GM18909 (cell line): ENCODE measurements around the gene MCTP2.

Source experiments
- ATAC-seq: cut with Tn5 transposase; IDR thresholded peaks from one replicate; pipeline ENCODE4 v1.9.1; 2021; ENCODE audit warnings: mild to moderate bottlenecking; ENCODE audit not compliant: unreplicated experiment, poor library complexity

Gene MCTP2

DNA sequence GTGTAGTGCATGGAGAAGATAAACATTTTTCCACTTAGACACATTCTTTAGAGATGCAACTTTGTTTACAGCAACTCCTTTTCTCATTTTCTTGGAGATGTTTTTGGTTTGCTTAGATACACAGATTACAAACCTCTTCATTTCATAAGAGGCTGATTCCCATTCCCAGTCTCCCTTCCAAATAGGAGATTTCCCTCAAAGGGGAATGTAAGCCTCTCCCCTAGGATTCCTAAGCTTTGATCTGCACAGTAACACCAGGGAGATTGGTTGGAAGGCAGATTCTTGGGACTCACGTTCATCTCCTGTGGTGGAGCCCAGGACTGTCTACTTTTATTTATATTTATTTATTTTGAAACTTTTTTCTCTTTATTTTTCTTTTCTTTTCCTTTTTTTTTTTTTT lies 63.2 kb downstream of the MCTP2 start:
- no peak for ATAC-seq

DNA sequence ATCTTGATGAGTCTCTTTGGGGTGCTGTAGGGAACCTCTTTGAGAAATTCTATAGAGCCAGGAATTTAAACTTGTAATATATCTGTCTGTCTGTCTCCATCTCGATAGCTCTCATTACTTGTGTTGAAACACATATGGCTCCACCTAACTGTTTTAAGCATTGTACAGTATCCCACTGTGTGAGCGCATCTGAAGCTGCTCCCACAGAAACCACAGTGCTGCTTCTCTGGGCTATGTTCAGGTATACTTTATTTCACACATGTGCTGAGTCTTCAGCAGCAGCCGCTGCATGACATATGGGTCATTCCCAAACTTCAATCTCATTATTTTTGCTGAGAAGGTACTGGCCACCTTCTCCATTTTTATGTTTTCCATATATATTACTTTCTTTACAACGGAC lies 63.9 kb downstream of the MCTP2 start:
- no peak for ATAC-seq

DNA sequence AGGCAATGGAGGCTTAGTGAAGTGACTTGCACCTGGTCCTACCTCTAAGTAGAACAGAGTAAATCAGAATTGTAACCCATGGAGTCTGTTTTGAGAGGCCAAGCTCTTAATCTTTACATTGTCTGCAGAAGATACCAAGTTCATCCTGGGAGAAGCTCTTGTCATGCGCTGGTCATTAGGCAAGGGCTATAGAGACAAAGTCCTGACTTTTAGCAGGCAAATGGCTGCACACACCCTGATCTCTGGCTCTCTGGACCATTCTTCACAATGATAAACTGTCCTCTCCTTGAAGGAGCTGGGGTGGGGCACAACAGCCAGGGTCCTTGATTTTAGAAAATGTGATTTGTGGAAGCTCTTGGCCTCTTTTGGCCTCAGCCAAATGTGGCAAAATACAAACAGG lies 65.4 kb downstream of the MCTP2 start:
- ATAC-seq: no peak

DNA sequence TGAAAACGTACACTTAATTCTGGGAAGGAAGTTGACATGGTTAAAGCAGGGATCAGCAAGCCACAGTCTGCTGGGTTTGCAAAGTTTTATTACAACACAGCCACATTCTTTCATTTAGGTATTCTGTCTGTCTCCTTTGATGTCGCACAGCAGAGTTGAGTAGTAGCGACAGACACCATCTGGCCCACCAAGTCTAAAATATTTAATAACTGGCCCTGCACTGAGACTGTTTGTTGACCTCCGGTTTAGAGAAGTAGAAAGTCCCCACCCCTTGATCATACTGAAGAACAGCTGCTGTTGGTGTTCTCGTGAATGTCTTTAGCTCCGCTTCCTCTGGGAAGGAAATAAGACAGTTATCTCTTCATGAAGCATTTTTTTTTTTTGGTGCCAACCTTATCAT lies 66.2 kb downstream of the MCTP2 start:
- ATAC-seq: peak; percentile 82

DNA sequence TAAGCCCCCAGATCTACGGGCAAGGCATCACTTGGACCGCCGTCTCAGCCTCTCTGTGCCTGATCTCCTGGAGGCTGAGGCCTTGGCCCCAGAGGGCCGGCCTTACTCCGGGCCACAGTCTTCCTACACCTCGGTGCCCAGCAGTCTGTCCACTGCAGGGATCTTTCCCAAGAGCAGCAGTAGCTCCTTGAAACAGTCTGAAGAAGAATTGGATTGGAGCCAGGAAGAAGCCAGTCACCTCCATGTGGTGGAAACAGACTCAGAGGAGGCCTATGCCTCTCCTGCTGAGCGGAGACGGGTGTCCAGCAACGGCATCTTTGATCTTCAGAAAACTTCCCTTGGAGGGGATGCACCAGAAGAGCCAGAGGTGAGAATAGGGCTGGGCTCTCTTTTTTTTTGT lies 67.0 kb downstream of the MCTP2 start:
- no peak for ATAC-seq

DNA sequence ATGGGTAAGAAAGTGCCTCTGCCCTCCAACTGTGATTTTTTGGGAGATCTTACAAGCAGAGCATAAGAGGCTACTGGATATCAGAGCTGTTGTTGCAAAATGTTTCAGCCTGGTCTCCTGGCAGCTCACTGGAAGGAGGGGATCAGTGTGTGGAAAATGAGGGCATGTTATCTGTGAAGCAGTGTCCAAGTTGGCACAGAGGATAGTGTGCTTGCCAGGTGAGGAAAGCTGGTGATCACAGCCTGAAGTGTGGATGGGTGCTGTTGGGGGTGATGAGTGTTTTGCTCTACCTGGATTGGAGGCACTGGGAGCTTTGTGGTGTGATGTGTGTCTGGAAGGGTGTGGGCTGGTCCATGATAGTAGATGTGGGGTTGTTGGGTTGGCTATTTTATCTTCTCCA lies 69.3 kb downstream of the MCTP2 start:
- ATAC-seq: no peak

DNA sequence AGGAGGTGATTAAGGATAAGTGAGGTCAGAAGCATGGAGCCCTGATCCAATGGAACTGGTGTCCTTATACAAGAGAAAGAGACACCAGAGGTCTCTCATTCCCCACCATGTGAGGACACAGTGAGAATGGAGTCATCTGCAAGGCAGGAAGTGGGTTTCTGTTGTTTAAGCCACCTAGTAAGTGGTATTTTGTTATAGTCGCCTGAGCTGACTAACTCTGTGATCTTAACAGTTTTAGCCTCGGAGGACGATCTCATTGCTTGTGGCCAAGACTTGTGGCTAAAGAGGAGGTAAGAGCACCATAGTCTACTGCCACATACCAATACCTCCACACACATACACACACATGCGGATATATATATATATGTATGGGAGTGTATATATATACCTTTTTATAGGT lies 73.8 kb downstream of the MCTP2 start:
- ATAC-seq: peak; percentile 58

DNA sequence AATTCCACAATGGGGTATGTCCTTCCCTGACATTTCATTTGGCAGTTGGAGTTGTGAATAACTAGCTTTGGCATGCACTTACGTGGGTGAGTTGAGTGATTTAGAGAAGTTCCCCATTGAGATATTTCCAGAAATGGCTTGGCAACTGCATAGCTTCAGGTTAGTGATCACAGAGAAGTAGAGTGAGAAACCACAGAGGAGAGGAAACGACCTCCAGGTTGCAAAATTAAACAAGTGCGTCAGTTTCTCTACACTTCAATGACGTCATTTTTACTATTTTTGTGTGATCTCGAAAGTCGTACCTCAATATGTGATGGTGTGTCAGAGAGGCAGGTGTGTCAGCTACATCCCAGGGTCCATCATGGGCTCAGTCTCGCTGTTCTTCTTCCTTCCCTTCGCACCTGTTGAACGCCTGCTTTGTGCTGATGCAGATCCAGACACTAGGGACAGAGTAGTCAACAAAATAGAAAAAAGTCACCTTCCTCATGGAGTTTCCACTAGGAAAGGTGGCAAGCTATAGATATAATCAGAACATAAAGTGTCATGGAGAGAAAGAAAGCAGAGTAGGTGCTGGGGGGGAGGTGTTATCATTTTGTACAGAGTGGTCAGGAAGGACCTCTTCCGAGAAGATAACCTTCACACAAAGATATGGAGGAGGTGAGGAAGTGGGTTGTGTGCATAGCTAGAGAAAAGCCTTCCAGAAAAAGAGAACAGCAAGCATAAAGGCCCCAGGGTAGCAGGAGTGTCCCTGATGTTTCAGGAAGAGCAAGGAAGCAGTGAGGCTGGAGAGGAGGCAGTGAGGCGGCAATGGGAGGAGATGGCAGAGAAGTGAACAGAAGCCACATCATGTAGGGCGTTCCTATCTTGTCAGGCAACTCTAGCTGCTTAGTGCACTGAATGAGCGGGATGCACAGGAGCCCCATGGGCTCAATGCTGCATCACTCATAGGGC lies 75.6 kb downstream of the MCTP2 start:
- ATAC-seq: peak; percentile 89

DNA sequence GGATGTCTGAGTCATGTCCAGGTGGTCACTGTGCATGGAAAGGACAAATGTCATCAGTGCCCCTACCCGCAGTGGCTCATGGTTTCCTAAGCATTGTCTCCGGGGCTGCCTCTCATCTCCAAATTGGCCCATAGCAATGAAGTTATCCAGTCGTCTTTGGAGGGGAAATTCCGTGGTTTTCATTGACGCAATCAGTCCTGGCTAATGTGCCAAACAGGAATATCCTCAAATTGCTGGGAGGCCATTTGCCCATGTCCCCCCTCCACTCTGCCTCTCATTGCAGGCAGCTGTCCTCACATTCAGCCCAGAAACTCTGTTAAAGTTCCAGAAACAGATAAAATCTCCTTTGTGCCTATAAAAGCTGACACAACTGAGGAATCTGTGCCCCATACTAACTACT lies 81.6 kb downstream of the MCTP2 start:
- ATAC-seq: no peak

DNA sequence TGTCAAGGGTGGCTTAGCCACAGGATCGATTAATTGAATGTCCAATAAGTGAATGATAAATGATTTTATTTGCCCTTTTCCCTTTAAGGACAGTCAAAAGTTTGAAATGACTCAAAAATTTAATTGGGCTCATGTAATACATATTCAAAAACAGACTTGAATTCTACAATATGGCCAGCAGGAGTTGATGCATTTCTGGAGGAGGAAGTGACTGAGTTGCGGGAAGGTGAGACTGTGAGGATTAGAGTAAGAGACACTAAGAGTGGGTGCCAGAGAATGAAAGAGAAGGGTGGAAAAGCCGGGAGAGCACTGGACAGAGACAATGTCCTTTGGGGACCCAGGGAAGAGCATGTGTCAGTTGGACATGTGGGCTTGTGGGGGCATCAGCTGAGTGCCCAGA lies 83.3 kb downstream of the MCTP2 start:
- ATAC-seq: no peak

DNA sequence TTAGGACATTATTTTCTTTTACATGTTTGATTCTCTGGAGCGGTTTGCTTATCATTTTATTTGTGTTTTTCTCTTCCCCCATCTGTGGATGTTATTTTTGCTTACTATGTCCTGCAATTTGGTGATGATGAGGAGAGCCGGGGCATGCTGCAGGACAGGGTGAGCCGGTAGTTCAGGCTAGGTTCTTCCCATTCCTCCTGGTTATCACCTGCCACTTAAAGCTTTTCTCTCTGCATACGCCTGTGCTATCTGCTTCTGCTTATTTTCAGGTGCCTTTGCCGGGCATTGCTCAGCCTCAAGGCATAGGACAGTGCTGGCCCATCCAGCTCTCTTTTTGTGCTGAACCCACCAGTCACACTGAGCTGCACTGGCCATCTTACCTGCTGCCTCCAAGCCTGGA lies 85.8 kb downstream of the MCTP2 start:
- ATAC-seq: no peak

DNA sequence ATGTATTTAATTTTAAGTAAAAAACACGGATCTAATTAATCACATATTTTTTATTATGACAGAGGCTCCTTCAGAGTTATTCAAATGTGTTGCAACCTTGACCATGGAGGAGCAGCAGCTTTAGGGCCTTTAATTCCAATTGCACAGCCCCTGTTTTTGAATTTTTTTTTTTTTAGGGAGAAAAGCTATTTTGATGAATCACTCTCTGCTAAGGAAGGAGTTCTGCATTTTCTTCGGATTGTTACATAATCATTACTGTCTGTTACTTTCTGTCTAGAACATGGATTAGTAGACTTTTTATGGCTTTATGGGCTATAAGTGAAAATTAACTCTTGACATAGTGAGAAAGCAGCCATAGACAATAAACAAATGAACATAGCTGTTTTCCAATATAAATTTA lies 90.8 kb downstream of the MCTP2 start:
- ATAC-seq: no peak

DNA sequence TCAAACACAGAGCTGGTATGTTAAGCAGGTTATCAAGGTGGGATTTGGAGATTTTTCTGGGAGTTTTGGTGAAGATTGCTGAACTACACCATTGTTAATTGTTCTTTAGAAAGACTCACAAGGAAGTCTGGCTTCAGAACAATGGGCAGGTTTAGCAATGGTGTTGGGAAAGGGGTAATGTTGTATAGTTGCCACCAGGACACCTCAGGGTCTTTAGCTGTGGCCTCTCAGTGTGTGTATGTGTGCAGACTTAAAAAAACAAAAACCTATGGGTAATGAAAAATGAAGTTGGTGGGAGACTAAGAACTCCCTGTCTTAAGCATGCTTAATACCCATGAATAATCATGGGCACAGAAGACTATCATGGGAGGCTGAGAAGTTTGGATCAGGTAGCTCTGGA lies 91.7 kb downstream of the MCTP2 start:
- ATAC-seq: no peak

DNA sequence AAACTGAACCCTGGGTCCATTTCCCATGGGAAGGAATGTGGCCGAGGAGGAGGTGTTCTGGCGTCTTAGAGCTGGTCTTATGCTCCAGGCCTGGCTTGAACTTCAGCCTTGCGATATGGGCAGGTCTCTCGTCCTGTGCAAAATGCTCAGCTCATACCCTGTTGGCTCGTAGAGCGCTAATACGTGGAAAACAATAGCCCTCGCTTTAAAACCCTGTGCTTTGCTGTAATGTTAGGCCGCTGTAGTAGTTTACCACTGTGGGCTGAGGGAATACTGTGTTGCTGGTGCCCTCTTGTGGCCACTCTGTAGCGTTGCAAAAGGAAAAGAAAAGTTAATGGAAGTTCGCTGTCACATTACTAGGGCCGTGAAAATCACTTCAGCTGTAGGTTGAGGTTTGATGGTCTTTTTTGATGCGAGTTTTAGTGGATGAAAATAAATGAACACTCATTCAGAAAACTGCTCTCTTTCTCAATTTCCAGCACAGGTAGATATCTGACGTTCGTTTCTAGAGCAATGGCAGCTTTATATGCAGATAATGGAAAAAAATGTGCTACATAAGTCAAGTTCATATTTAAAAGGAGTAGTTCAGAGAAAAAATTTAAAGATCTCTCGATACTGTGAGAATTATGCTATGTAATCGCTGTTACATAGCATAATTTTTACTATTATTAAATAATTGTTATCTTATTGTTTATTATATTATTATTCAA lies 92.9 kb downstream of the MCTP2 start:
- peak; percentile 83 for ATAC-seq

DNA sequence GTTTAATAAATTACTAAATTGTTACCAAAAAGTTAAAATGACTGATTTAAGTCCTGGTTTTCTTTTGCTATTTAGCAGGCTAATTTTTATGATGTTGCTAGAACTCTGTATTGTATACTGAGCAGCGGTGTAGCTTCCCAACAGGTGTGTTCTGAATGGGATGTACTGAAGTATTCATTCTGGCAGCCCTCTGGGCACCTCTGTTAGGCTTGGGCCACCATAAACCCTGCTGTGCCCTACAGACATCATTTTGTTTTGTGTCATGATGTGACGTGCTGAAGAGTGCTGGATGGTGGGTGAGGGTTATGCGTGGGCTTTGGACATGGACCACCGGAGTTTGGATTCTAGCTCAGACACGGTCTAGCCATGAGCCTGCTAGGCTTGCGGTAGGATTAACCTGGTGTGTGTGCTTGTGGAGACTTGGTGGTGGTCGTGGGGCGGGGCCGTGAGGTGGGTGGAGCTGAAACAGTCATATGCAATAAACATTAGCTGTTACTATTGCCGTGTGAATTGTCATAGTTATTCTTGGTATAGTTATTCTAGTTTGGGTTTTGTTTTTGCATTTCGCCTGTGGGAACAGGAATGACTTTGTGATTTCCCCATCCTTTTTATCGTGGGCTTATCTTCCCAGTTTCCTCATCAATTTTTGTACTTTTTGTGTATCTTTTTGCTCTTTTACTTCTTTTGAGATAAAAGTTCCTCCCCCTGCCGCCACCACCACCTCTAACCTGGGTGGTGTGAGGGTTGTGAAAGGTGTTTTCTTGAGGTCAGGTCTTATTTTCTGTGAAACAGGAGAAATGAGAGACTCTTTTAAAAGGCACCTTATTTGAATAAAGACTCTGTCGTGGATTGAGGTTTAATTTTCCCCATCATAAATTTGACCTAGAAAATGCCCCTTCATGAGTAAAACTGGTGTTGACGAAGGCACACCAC lies 93.7 kb downstream of the MCTP2 start:
- no peak for ATAC-seq

DNA sequence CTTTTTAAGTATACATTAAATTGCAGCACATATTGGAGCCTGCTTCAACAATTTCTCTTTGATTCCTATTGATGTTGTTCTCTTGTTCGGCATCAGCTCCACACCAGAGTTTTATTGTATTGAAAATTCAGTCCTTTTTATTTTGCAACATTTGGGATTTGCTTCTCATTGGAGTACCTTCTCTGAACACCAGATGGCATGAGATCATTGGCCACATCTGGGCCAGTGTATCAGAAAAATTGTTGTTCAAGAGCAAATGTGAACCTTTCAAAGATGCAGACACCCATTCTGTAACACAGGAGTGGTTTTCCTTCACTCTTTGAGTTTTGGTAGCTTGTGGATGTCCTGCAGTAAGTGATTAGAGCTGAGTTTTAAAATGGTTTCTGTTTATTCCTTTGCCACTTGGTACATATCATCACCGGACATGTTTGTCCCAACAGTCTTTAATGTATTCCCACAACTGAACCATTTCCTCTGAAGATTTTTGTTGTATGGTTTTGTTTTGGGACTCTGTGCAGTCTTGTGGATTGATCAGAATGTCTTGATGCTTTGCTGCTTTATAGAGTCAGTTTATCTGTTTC lies 96.1 kb downstream of the MCTP2 start:
- no peak for ATAC-seq

DNA sequence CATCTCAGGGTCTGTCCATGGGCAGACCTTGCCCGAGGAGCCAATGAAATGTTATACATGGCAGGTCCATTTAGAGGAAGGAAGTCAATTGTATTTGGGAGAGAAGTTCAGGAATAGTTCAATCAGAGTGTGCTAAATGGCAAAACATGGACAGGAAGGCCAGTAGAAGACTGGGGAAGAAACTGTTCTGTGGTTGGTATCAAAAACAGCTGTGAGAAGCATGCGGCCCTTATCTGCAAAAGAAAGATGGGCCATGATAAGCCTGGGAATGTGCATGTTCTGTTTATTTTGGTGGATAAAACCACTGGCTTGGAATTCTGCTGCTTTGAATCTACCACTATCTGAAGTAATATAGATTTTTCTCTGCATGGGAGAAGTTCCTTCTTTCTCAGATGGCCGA lies 100.4 kb downstream of the MCTP2 start:
- no peak for ATAC-seq

DNA sequence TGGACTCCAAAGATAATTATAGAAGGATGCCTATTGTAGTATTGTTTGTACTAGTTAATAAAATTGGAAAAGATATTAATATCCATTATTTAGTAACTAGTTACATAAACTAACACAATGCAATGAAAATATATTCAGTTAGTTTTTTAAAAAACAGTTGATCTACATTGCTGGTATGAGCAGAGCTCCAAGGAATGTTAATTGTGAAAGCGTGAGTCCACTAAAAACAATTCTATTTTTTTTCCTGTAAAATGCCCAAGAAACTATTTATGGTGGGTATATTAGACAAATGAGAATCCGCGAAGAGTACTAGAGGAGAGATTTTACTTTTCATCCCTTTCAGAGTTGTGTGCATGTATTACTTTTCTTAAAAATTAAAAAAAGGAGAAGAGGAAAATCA lies 104.3 kb downstream of the MCTP2 start:
- no peak for ATAC-seq

DNA sequence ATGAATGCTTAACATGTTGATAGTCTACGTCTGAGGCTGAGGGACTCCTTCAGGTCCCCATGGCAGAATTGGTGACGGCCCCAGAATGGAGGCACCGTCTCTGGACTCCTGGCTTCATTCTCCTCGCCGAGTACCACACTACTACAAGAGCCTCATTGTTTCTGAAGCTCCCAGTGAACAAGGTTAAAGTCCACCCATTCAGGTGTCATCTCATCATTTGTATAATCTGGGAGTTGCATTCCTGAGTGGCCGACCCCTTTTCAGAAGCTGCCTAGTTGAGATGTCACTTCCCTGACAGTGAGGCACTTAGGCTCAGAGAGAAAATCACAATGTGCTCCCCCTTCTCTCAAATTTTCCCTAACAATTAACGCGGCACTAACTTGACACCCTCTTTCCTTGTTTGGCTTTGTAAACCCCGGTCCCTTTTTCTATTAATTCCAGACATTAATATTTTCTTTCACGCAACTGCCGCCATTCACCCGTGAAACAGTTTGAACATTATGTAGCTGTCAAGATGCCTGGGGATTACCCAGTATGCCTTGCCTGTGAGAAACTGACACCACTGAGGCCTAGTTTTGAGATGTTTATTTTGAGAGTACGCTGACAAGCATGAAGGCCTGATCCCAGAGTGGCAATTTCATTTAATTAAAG lies 105.6 kb downstream of the MCTP2 start:
- no peak for ATAC-seq
